K562 (cell line): ENCODE measurements around the gene TTC5. TPM values are rescaled to one million over a fixed set of nuclear protein-coding genes. Genes with fewer than 3 reads are reported as not detected.

Experiments
- ATAC-seq: fragments of 200-7000 bp; cut with Tn5 transposase; 3 replicates; pipeline ENCODE4 v1.9.1; 2020; ENCODE audit warnings: moderate library complexity
- BruUV-seq: library from RNA; stranded (reverse); fragments of 400-500 nt; replicated peaks from 2 replicates; lab custom pipeline; 2021; lab: Mats Ljungman, UMichigan
- CTCF ChIA-PET: fragments of 300-600 bp; formaldehyde crosslinking; extraction: SDS; loops from one replicate; lab custom pipeline; 2021; ENCODE audit warnings: low intra/inter-chr PET ratio; lab: Yijun Ruan, JAX
- POLR2A ChIA-PET: fragments of 300-600, 350-650 bp; sonication (Branson Sonifier 250); formaldehyde crosslinking; extraction: SDS; loops from one replicate; lab custom pipeline; 2021; ENCODE audit warnings: antibody characterized with exemption, inconsistent platforms; lab: Yijun Ruan, JAX
- DNase-seq, 4 experiments: peaks; one replicate each; pipeline versions ENCODE4 v3.0.0 to v3.0.0-alpha.2; 2011 to 2018; ENCODE audit warnings: low spot score in 3 of 4, mixed read lengths in 3 of 4; ENCODE audit errors: extremely low read depth in 1 of 4
- FAIRE-seq: peaks from 2 replicates; lab custom pipeline; 2011; peaks lifted over from hg19 to GRCh38; lab: Jason Lieb, UNC
- H2AFZ ChIP-seq: 2 replicates; pipeline ENCODE4 v1.6.0; 2011; ENCODE audit warnings: low read depth, low read length, control low read depth, inconsistent platforms
- H3K27ac ChIP-seq: fragments of 200-600 bp; 3 replicates; pipeline ENCODE4 v1.8.0; 2011; ENCODE audit warnings: low read depth, mild to moderate bottlenecking, control low read depth, inconsistent platforms, low read length, moderate library complexity, mixed read lengths; ENCODE audit errors: extremely low read depth
- H3K27me3 ChIP-seq, 2 experiments: fragments of 300-600 bp in 1 of 2; 2 replicates in 1 of 2; 3 replicates in 1 of 2; pipeline versions ENCODE4 v1.6.0 to v1.8.0; 2011; ENCODE audit warnings: inconsistent platforms in 2 of 2, low read length in 2 of 2, mild to moderate bottlenecking in 1 of 2, mixed read lengths in 1 of 2, moderate library complexity in 1 of 2; ENCODE audit not compliant: control insufficient read depth in 2 of 2, insufficient read depth in 2 of 2
- H3K36me3 ChIP-seq: fragments of 300-600 bp; 3 replicates; pipeline ENCODE4 v1.8.0; 2011; ENCODE audit warnings: mild to moderate bottlenecking, low read length, inconsistent platforms; ENCODE audit not compliant: control insufficient read depth, insufficient read depth
- H3K4me1 ChIP-seq, 2 experiments: fragments of 200-600 bp in 1 of 2; replicated peaks in 1 of 2; 2 replicates in 1 of 2; 3 replicates in 1 of 2; pipeline versions ENCODE4 v1.5.1 to v1.8.0; 2011; ENCODE audit warnings: inconsistent platforms in 2 of 2, low read length in 2 of 2, mild to moderate bottlenecking in 1 of 2, mixed read lengths in 1 of 2, moderate library complexity in 1 of 2; ENCODE audit not compliant: control insufficient read depth in 2 of 2, insufficient read depth in 2 of 2
- H3K4me2 ChIP-seq: 2 replicates; pipeline ENCODE4 v1.6.1; 2011; ENCODE audit warnings: low read length, control low read depth, inconsistent platforms, mixed read lengths; ENCODE audit not compliant: insufficient read depth
- H3K4me3 ChIP-seq: fragments of 200-600 bp; sonication (generic), shearing (Covaris generic); 2 replicates; pipeline ENCODE4 v1.5.1; 2016; ENCODE audit warnings: control low read depth, inconsistent platforms
- H3K79me2 ChIP-seq: fragments of 200-600 bp; 3 replicates; pipeline ENCODE4 v1.8.0; 2011; ENCODE audit warnings: low read length, inconsistent platforms; ENCODE audit not compliant: control insufficient read depth, insufficient read depth
- H3K9ac ChIP-seq, 2 experiments: 2 replicates each; pipeline versions ENCODE4 v1.6.0 to v1.6.1; 2011; ENCODE audit warnings: low read depth in 2 of 2, low read length in 2 of 2, control low read depth in 1 of 2, inconsistent platforms in 1 of 2, mild to moderate bottlenecking in 1 of 2, mixed read lengths in 1 of 2; ENCODE audit not compliant: insufficient read depth in 1 of 2
- H3K9me1 ChIP-seq: one replicate; pipeline ENCODE4 v1.6.0; 2011; ENCODE audit warnings: inconsistent platforms, mild to moderate bottlenecking, low read length, moderate library complexity; ENCODE audit not compliant: control insufficient read depth, insufficient read depth
- H3K9me3 ChIP-seq: replicated peaks from 2 replicates; pipeline ENCODE4 v1.5.1; 2011; ENCODE audit warnings: low read depth, low read length, inconsistent platforms; ENCODE audit not compliant: control insufficient read depth, insufficient read depth
- H4K20me1 ChIP-seq: replicated peaks from 2 replicates; pipeline ENCODE4 v1.6.1; 2011; ENCODE audit warnings: low read length, inconsistent platforms, mixed read lengths; ENCODE audit not compliant: control insufficient read depth, insufficient read depth
- CSDE1 ChIP-seq, 2 experiments: fragments of 450-650 bp; IDR thresholded peaks; 2 replicates each; pipeline ENCODE4 v1.6.1; 2016; ENCODE audit warnings: mild to moderate bottlenecking in 1 of 2
- ETS1 ChIP-seq: conservative IDR thresholded peaks from 2 replicates; pipeline ENCODE4 v1.6.1; 2011; ENCODE audit warnings: low read depth, mild to moderate bottlenecking, low read length; ENCODE audit not compliant: control insufficient read depth
- MYBL2 ChIP-seq, 2 experiments: fragments of 450-650 bp in 1 of 2; sonication (generic) in 1 of 2; formaldehyde crosslinking in 1 of 2; IDR thresholded peaks; 2 replicates each; pipeline versions ENCODE4 v1.6.1 to v1.8.1; 2017 to 2022; ENCODE audit warnings: borderline replicate concordance in 1 of 2, inconsistent platforms in 1 of 2, low read depth in 1 of 2, mild to moderate bottlenecking in 1 of 2, missing genetic modification reagents in 1 of 2, moderate library complexity in 1 of 2
- TFE3 ChIP-seq: fragments of 450-650 bp; formaldehyde crosslinking; IDR thresholded peaks from 2 replicates; pipeline ENCODE4 v1.4.0; 2020; ENCODE audit warnings: mild to moderate bottlenecking, mixed read lengths
- ZSCAN29 ChIP-seq: fragments of 450-650 bp; IDR thresholded peaks from 2 replicates; pipeline ENCODE4 v1.6.1; 2017
- WGBS: fragments of 100-300 bp; shearing (Covaris generic); methylation state at CpG from one replicate; pipeline ENCODE4 v1.1.6; 2016; ENCODE audit warnings: low coverage, mixed read lengths; ENCODE audit not compliant: insufficient coverage; ENCODE audit errors: missing lambda C conversion rate; 5-methylcytosine and 5-hydroxymethylcytosine counted together
- in situ Hi-C: fragments of 300-500 bp; cut with MboI; formaldehyde crosslinking; loops from 4 replicates; pipeline ENCODE4 v1.15.0; 2018; ENCODE audit warnings: inconsistent platforms, mixed read lengths
- intact Hi-C: fragments of 100-400 bp; cut with micrococcal nuclease; formaldehyde crosslinking; loops from 2 replicates; pipeline ENCODE4 v1.14.2; 2022
- polyA plus RNA-seq, 8 experiments: library from polyadenylated mRNA; depleted of rRNA in 4 of 8; stranded (reverse) in 5 of 8; unstranded in 3 of 8; fragments of >200 nt; fragmentation: Nextera tagmentation in 2 of 8; fragmentation: Illumina TruSeq in 1 of 8; extraction: Ambion mirVana in 2 of 8; extraction: Trizol in 1 of 8; gene quantifications; 2 replicates each; pipeline versions ENCODE4 v1.2.1 to v1.2.3, GENCODE V29; 2011 to 2014; ENCODE audit warnings: inconsistent platforms in 1 of 8, missing spikeins in 1 of 8
- total RNA-seq, 7 experiments: library from RNA; depleted of rRNA in 6 of 7; stranded (reverse); fragments of >200 nt in 6 of 7; fragmentation: Illumina TruSeq in 2 of 7; extraction: Trizol in 2 of 7; gene quantifications; 2 replicates each; pipeline versions ENCODE4 v1.2.1 to v1.2.3, GENCODE V29; 2011 to 2021; ENCODE audit warnings: low replicate concordance in 1 of 7

TTC5 gene
- total and polyA plus RNA-seq, 9 of the 15 experiments (the other 6 are each of a cell fraction or from before 2014, with no cell fraction given), result 4.8 to 17.1 (median 7.5) TPM

- Histone ChIP-seq H3K36me3 (peaks cover 88% of the 10 kb centered on the region), H2AFZ (no peak overlapping the region), H3K27me3 (no peaks in the 10 kb centered on the region), H3K9me1 (no peaks in the 10 kb centered on the region), H3K9me3 (no peaks in the 10 kb centered on the region), H4K20me1 (no peaks in the 10 kb centered on the region), H3K79me2 (peaks cover 15% of the 10 kb centered on the region), H3K4me3 (no peak overlapping the region), H3K9ac (no peak overlapping the region), H3K4me2 (no peak overlapping the region), H3K4me1 (no peaks in the 10 kb centered on the region), H3K27ac (no peak overlapping the region)
- ATAC-seq (no peak), DNase-seq (no peak), FAIRE-seq (no peak)
- intact Hi-C loops (no loop called here), in situ Hi-C loops (no loop called here)
- TF ChIP-seq ZSCAN29 (no peak), CSDE1 (IDR thresholded peaks at IDR 0.05) (no peak), TFE3 (no peak)
- BruUV-seq, result no TSS peak
- ChIA-PET CTCF (no interaction called here), POLR2A (interaction anchor here (0.6 to 1.4 kb wide), 4 partner anchors 10 to 36 kb away, joined by 3 read pairs; partner anchors contain the start of gene TTC5)
- WGBS, result 95% methylated on average over 8 of the region's 16 CpGs
These were observed 12.0 kb upstream of the TTC5 start for GRCh38 chr14:20317720-20318119.

- Histone ChIP-seq H3K36me3 (peaks cover 70% of the 10 kb centered on the region), H4K20me1 (no peaks in the 10 kb centered on the region), H3K9me1 (no peaks in the 10 kb centered on the region), H3K4me1 (no peaks in the 10 kb centered on the region), H3K79me2 (no peaks in the 10 kb centered on the region; the same call in 1 of the 3 replicates), H3K4me2 (no peak overlapping the region), H3K9ac (no peak overlapping the region), H3K4me3 (no peak overlapping the region), H2AFZ (no peak overlapping the region), H3K9me3 (no peaks in the 10 kb centered on the region), H3K27me3 (no peaks in the 10 kb centered on the region), H3K27ac (no peak overlapping the region)
- intact Hi-C loops, result no loop called here
- no TSS peak for BruUV-seq
- FAIRE-seq (no peak), ATAC-seq (no peak), DNase-seq (no peak)
- TF ChIP-seq MYBL2 (IDR thresholded peaks at IDR 0.05; ENCODE audit: low read depth), result no peak
- no peak for TF ChIP-seq MYBL2 (CRISPR knock-in tag; IDR thresholded peaks at IDR 0.05; ENCODE audit: borderline replicate concordance)
- TF ChIP-seq ETS1, result no peak
- ChIA-PET POLR2A (no interaction called here), CTCF (no interaction called here)
- 90% methylated on average over 2 of the region's 2 CpGs for WGBS
- in situ Hi-C loops, result no loop called here
These were observed 8.3 kb upstream of the TTC5 start for GRCh38 chr14:20314026-20314425.
